Choroid plexus epithelial cell (primary cell): ENCODE data around the gene CPEB1.
"Not testable (repeated sequence)": the region's sequence is repeated elsewhere in the genome, so short reads cannot be mapped to it uniquely, and the experiment has no call there.

Source experiments
- DNase-seq: peaks from one replicate; pipeline ENCODE4 v3.0.0-alpha.2; 2010; ENCODE audit warnings: low read depth
- H3K4me3 ChIP-seq: 2 replicates; pipeline ENCODE4 v1.5.1; 2011; ENCODE audit warnings: low read depth, mild to moderate bottlenecking, control low read depth, low read length, moderate library complexity
- TF ChIP-seq, protein P1 (sequence below): conservative IDR thresholded peaks from 2 replicates; pipeline ENCODE4 v1.5.1; 2011; ENCODE audit warnings: low read depth, mild to moderate bottlenecking, control low read depth, inconsistent platforms, low read length, moderate library complexity

CPEB1 gene

DNA sequence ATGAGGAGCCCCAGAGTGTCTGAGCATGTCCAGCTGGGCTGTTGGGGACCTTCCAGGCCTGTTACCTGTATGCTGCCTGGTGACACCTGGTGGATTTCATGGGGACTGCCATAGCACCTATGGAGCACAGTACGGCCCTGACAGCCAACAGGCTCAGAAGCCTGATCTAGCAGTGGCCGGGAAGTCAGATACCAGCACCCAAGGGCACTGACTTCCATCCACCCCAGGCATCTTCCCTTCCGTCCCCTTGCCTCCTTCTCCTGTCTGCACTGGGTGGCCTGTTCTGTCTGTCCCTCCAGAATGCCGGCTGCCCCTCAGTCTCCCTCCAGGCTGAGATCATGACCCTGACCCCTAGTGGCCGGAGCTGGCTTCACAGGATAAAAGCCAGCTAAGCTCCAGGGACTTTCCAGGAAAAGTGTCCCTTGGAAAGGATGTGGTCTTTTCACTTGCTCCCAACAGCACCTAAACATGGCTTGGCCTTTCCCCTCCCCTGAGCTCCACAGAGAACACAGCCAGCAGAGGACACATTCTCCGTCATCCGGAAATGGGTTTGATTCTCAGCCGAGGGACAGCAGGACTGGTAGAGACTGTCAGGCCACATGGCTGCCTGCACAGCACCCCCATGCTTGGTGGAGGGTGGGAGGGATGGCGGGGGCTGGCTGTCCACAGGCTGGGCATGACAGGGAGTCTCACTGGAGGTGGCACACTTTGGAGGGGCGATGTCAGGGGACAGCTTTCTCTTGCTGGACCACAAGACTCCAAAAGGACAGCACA lies 116.4 kb downstream of the CPEB1 start:
- H3K4me3 ChIP-seq = peak overlapping the region; percentile 28
- DNase-seq = peak; percentile 69
- TF ChIP-seq, protein P1, sequence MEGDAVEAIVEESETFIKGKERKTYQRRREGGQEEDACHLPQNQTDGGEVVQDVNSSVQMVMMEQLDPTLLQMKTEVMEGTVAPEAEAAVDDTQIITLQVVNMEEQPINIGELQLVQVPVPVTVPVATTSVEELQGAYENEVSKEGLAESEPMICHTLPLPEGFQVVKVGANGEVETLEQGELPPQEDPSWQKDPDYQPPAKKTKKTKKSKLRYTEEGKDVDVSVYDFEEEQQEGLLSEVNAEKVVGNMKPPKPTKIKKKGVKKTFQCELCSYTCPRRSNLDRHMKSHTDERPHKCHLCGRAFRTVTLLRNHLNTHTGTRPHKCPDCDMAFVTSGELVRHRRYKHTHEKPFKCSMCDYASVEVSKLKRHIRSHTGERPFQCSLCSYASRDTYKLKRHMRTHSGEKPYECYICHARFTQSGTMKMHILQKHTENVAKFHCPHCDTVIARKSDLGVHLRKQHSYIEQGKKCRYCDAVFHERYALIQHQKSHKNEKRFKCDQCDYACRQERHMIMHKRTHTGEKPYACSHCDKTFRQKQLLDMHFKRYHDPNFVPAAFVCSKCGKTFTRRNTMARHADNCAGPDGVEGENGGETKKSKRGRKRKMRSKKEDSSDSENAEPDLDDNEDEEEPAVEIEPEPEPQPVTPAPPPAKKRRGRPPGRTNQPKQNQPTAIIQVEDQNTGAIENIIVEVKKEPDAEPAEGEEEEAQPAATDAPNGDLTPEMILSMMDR = peak; percentile 73

DNA sequence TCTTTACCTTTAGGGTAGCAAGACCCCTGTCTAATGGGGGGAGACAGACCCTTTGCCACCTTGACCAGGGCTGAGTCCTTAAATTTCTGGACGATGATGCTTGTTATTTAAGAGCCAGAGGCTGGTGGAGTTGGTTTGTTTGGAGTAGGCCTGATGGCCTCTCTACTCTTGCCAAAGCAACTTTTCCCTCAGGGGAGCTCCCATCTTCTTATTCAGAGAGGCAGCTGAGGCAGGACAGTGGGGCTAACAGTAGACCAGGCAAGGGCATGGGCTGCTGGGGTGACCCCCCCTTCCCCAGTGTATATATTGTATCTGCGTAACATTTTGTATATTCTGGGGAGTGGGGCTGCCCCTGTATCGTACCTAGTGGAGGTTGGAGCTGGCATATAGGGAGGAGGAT lies 117.2 kb downstream of the CPEB1 start:
- DNase-seq = no peak
- TF ChIP-seq, protein P1 = no peak
- H3K4me3 ChIP-seq = no peak overlapping the region

DNA sequence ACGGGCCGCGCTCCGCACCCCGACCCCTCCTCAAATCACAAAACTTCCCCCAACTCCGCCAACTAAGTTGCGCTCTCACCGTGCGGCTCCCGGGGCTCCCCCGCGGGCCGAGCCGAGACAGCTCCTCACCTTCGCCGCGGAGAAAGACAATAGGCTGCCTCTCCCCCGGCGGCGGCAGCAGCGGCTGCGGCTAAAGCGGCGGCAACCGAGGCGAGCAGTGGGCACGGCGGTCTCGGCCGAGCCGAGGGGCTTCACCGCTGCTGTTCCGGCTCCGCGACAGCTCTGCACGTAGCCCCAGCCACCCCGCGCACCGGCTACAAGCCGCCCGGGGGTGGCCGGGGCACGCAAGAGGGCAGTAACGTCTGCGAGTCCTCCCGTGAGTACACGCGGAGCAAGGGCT lies 133.6 kb downstream of the CPEB1 start:
- not testable (repeated sequence) for H3K4me3 ChIP-seq, DNase-seq

DNA sequence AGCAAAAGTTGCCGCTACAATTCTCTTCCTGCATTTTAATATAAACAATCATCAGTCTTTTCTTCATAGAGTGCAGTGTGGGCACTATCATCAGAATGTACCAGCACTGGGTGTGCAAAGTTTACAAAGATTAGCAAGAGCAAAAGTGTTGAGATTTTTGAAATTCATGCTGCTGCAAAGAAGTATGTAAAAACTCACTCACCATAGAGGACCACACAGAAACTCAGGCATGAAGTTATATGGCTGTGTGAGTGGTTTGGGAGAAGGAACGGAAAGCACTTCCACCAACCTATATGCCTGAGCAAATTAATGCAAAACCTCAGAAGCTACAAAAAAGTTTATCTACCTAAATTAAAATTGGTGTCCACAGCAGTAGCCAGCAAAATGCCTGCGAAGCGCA lies 139.5 kb downstream of the CPEB1 start:
- DNase-seq, H3K4me3 ChIP-seq: not testable (repeated sequence)

DNA sequence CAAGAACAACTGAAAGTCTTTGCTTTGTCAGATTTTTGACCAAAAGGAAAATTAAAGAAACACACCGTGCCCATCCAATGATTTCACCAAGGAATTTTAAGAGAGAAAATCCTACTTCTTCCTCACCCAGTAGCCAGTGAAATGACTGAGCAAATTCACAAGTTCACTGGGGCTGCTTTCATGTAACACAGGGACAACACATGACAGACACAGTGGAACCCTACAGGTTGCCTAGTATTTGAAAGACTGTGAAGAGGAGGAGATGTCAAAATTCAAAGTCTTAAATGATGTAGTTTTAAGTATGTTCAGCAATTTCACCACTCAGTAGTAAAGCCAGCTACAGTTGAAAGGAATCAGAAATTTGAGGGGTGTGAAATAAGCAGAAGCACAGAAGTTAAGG lies 140.1 kb downstream of the CPEB1 start:
- not testable (repeated sequence) for H3K4me3 ChIP-seq, DNase-seq

DNA sequence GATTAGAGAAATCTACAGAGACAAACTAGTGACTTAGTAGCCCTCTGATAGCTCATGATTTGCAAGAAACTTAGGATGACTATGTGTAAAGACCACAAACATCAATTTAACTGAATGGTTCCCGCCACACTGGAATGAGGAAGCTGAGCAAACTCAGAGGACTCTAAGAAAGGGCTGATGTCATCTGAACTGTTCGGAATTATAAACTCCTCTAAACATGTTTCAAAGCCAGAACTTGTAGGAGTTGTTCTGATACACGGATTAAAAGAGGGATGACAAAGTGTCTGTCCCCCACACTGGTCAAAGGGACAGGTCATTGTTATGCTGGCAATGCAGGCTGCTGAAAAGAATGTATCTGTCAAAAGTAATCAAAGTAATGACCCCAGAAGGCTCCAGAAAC lies 141.3 kb downstream of the CPEB1 start:
- not testable (repeated sequence) for H3K4me3 ChIP-seq, DNase-seq

DNA sequence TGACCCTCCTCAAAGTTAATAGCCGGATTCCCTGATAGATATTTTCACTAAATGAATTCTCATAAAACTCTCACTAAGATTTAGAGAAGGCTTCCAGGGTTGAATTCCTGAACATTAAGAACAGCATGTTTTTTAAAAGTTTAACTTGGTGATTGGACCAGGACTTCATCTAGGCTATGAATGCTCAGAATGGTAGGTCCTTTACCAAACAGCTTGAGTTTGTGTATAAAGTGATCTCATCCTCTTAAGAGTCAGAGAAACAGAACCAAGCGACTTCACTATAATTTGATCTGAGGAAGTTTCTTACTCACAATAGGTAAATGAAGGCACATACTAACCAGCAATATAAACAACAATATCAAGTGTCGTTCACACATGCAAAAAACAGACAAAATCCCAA lies 143.1 kb downstream of the CPEB1 start:
- H3K4me3 ChIP-seq, DNase-seq: not testable (repeated sequence)

DNA sequence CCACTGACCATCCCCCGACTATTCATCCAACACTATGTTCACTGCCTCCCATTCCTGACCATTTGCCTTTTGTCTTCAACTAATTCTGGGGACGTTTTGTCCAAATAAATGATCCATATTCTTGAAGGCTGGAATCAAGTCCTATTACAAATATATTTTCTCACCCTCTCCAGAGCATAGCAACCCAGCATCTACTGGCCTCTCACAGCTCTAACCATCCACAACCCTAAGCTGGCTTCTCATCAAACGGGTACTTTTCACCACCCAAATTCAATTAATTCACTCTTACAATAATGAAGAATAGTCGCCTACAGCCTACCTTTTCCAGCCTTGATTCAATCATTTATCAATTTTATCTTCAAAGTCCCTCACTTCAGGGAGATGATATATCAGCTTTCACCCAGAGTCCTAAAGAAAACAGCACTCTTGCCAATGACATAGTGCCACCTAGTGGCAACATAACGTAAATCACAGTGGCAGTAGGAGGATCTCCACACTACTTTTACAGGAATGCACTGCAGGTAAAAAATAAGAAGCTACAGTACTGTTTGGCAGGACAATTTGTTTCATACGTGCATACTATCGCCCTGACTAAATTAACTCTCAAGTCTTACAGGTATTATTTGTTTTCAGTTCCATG lies 144.3 kb downstream of the CPEB1 start:
- not testable (repeated sequence) for DNase-seq, H3K4me3 ChIP-seq

DNA sequence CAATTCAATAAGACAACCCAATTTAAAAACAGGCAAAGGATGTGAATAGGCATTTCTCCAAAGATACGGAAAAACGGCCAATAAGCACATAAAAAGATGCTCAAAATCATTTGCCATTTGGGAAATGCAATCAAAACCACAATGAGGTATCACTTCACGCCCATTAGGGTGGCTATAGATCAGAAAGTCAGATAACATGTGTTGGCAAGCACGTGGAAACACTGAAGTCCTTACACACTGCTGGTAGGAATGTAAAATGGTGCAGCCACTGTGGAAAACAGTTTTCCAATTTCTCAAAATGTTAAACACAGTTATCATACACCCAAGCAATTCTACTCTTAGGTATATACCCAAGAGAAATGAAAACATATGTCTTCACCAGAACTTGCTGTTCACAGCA lies 146.4 kb downstream of the CPEB1 start:
- H3K4me3 ChIP-seq, DNase-seq: not testable (repeated sequence)

DNA sequence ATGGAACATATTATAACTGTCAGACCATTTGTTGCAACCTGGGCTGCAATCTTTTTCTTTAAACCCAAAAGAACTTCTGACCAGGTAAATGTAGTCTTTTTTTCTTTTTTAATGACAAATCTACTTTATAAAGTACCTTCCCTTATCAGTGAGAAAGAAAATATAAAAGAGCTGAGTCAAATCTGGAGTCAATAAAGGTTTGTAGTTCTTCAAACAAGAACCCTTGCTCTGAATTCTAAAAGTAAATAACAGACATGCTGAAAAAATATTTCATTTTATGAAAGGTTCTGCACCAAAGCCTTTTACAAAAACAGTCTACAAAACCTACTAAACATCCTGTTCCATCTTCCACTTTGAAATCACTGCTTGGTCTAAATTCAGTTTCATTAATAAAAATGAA lies 149.2 kb downstream of the CPEB1 start:
- DNase-seq, H3K4me3 ChIP-seq: not testable (repeated sequence)
